ENCODE measurements around the gene IL1F10.

IL1F10 gene, protein sequence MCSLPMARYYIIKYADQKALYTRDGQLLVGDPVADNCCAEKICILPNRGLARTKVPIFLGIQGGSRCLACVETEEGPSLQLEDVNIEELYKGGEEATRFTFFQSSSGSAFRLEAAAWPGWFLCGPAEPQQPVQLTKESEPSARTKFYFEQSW

DNA sequence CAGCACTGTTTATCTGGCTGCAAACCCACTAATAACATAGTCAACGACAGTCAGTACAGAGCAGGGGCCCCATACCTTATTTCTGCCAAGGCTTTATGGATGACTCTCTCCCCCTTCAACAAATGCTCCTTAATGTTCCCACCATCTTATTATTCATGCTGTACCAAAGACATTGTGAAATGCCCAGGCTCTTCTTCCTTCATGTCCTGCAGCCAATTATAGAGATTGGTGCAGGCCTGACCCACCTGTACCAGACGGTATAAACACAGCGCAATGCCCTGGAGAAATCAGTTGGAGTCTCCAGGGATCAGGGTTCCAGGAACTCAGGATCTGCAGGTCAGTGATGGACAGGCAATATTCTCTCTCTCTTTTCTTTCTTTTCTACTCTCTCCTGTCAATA is at the start of gene IL1F10:
Gene IL1F10, plus strand, starts transcription at position 290 of the 400 bp plus-strand sequence. CDS start 4,769 bp downstream, outside the sequence.
- Histone ChIP-seq H3K9ac (ENCODE audit: low read length in 5 of 5) (no peak within 1 kb of the TSS), H3K27ac (ENCODE audit: low read depth, low read length) (no peak within 1 kb of the TSS), H3K27me3 (ENCODE audit: control insufficient read depth in 5 of 5, insufficient read depth in 4 of 5, low read length in 5 of 5) (peaks cover 0 to under 1% (median 0%) of the 10 kb centered on the region in 5 donors), H3K4me3 (ENCODE audit: low read depth in 1 of 5, low read length in 5 of 5) (no peak within 1 kb of the TSS), H3K9me3 (ENCODE audit: control insufficient read depth in 5 of 5, low read length in 5 of 5) (no peaks in the 10 kb centered on the region), H3K4me1 (ENCODE audit: control insufficient read depth in 5 of 5, insufficient read depth in 5 of 5, low read length in 5 of 5) (no peaks in the 10 kb centered on the region), H3K36me3 (ENCODE audit: control insufficient read depth in 5 of 5, insufficient read depth in 5 of 5, low read length in 5 of 5) (no peaks in the 10 kb centered on the region)

DNA sequence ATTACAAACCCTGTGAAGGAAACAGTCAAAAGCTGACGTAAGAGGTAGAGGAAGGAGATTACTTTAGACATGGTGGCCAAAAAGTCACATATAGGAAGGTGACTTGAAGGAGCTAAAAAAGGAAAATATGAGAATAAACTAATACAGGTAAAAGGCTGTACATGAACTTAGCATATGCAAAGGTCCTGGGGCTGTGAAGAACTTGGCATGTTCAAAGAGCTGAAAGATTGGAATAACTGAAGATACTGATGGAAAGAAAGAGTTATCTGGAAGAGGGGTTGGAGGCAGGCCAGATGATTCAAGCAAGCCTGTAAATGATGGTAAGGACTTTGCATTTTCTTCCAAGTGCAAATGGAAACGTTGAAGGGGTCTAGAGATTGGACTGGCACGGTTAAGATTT is 49.3 kb upstream of the IL1F10 start:
- H3K27me3 ChIP-seq (ENCODE audit: control insufficient read depth in 5 of 5, insufficient read depth in 4 of 5, low read length in 5 of 5): peaks cover 0 to 4% (median 0%) of the 10 kb centered on the region in 5 donors
- no peak overlapping the region for H3K9ac ChIP-seq (ENCODE audit: low read length in 5 of 5)
- H3K36me3 ChIP-seq (ENCODE audit: control insufficient read depth in 5 of 5, insufficient read depth in 5 of 5, low read length in 5 of 5): no peaks in the 10 kb centered on the region
- no peaks in the 10 kb centered on the region for H3K4me1 ChIP-seq (ENCODE audit: control insufficient read depth in 5 of 5, insufficient read depth in 5 of 5, low read length in 5 of 5)
- no peak overlapping the region for H3K27ac ChIP-seq (ENCODE audit: low read depth, low read length)
- H3K4me3 ChIP-seq (ENCODE audit: low read depth in 1 of 5, low read length in 5 of 5): no peak overlapping the region
- no peaks in the 10 kb centered on the region for H3K9me3 ChIP-seq (ENCODE audit: control insufficient read depth in 5 of 5, low read length in 5 of 5)

DNA sequence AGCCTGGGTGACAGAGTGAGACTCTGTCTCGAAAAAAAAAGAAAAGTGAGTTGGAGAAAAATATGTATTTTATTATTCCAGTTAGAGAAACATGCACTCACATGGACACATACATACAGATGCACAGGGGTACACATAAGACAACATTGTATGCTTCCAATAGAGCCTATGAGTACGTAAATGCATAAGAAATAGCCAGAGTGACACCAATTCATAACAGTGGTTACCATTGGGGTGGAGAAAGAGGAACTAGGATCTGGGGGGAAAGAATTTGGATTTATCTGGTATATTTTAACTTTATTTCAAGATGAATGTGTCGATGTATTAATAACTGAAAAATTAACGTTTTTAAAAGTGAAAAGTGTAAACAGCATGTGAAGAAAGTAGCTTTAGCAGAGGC is 46.5 kb upstream of the IL1F10 start:
- H3K27ac ChIP-seq (ENCODE audit: low read depth, low read length): no peak overlapping the region
- no peak overlapping the region for H3K9ac ChIP-seq (ENCODE audit: low read length in 5 of 5)
- no peaks in the 10 kb centered on the region for H3K36me3 ChIP-seq (ENCODE audit: control insufficient read depth in 5 of 5, insufficient read depth in 5 of 5, low read length in 5 of 5)
- H3K9me3 ChIP-seq (ENCODE audit: control insufficient read depth in 5 of 5, low read length in 5 of 5): no peaks in the 10 kb centered on the region
- peaks cover 0 to 4% (median 0%) of the 10 kb centered on the region in 5 donors for H3K27me3 ChIP-seq (ENCODE audit: control insufficient read depth in 5 of 5, insufficient read depth in 4 of 5, low read length in 5 of 5)
- H3K4me1 ChIP-seq (ENCODE audit: control insufficient read depth in 5 of 5, insufficient read depth in 5 of 5, low read length in 5 of 5): no peaks in the 10 kb centered on the region
- no peak overlapping the region for H3K4me3 ChIP-seq (ENCODE audit: low read depth in 1 of 5, low read length in 5 of 5)

DNA sequence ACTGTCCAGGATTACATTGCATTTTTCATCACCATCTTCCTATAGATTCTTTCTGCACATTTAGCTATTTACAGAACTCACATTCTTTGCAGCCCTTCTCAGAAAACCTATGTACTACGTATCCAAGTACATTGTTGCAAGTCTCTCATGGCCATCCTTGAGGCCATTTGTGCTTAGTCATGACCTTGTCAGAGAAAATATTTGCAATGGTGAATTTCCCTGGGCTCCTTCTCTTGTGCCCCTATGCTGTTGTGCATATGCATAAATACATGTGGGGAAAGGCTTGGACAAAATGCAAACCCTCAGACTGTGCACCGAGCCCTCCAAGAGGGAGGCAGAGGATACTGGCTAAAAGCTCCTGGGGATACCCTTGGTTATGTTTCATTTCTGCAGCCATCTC is 43.0 kb upstream of the IL1F10 start:
- H3K36me3 ChIP-seq (ENCODE audit: control insufficient read depth in 5 of 5, insufficient read depth in 5 of 5, low read length in 5 of 5): no peaks in the 10 kb centered on the region
- H3K27ac ChIP-seq (ENCODE audit: low read depth, low read length): no peak overlapping the region
- no peak overlapping the region for H3K9ac ChIP-seq (ENCODE audit: low read length in 5 of 5)
- no peak overlapping the region for H3K4me3 ChIP-seq (ENCODE audit: low read depth in 1 of 5, low read length in 5 of 5)
- no peaks in the 10 kb centered on the region for H3K9me3 ChIP-seq (ENCODE audit: control insufficient read depth in 5 of 5, low read length in 5 of 5)
- peaks cover 0 to 4% (median 0%) of the 10 kb centered on the region in 5 donors for H3K27me3 ChIP-seq (ENCODE audit: control insufficient read depth in 5 of 5, insufficient read depth in 4 of 5, low read length in 5 of 5)
- H3K4me1 ChIP-seq (ENCODE audit: control insufficient read depth in 5 of 5, insufficient read depth in 5 of 5, low read length in 5 of 5): no peaks in the 10 kb centered on the region

DNA sequence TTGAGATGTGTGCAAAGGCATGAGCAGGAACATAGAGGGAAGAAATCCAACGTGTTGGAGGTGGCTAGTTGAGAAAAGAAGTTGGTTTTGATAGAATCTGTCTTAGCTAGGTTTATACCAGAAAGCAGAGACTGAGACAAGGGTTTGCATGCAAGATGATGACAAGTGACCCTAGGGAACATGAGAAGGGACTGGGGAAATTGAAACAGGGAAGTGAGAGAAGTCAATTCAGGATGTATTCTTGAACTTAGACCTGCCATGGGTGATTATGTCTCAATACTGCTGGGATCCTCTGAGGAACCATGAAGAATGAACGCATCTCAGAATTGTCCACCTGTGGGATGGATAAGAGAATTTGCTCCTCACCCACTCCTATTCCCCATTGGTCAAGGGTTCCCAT is 42.0 kb upstream of the IL1F10 start:
- H3K4me1 ChIP-seq (ENCODE audit: control insufficient read depth in 5 of 5, insufficient read depth in 5 of 5, low read length in 5 of 5): no peaks in the 10 kb centered on the region
- no peak overlapping the region for H3K9ac ChIP-seq (ENCODE audit: low read length in 5 of 5)
- H3K27ac ChIP-seq (ENCODE audit: low read depth, low read length): no peak overlapping the region
- no peaks in the 10 kb centered on the region for H3K9me3 ChIP-seq (ENCODE audit: control insufficient read depth in 5 of 5, low read length in 5 of 5)
- no peaks in the 10 kb centered on the region for H3K36me3 ChIP-seq (ENCODE audit: control insufficient read depth in 5 of 5, insufficient read depth in 5 of 5, low read length in 5 of 5)
- peaks cover 0 to 4% (median 0%) of the 10 kb centered on the region in 5 donors for H3K27me3 ChIP-seq (ENCODE audit: control insufficient read depth in 5 of 5, insufficient read depth in 4 of 5, low read length in 5 of 5)
- no peak overlapping the region for H3K4me3 ChIP-seq (ENCODE audit: low read depth in 1 of 5, low read length in 5 of 5)

DNA sequence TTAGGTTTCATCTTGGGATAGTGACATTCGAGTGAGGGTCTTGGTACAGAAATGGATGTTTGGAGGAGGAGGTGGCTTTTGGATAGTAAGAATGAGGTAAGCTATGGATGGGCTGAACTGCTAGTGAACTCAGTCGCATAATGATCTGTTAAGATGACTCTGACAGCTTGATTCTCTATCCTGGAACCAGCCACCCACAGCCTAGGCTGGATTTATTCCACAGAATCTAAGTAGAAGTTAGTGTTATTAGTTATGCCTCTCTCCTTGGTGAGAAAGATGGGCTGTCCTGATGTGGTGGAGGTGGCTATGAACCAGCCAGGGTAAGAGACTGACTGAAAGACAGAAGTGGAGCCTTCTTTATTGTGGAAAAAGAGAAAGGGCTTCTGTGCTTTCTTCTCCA is 40.1 kb upstream of the IL1F10 start:
- H3K4me1 ChIP-seq (ENCODE audit: control insufficient read depth in 5 of 5, insufficient read depth in 5 of 5, low read length in 5 of 5): no peaks in the 10 kb centered on the region

DNA sequence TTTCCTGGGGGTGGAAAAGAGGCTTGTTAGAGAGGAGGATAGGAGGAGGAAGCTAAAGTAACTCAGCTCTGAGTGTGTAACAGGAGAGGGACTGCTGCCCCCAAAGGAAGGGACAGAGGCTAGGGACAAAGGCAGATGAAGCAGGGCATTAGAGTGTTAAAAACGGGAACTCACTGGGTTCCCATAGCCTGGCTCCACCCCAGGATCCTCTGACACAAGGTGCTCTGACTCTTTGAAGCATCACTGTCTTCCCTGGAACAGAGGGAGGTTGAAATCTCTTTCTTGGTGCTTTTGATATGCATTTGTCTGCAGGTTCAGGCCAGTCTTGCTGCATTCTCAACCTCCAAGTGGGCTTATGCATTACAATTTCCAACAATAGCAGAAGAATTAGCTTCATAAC is 39.7 kb upstream of the IL1F10 start:
- Histone ChIP-seq H3K36me3 (ENCODE audit: control insufficient read depth in 5 of 5, insufficient read depth in 5 of 5, low read length in 5 of 5) (no peaks in the 10 kb centered on the region), H3K9ac (ENCODE audit: low read length in 5 of 5) (no peak overlapping the region), H3K27me3 (ENCODE audit: control insufficient read depth in 5 of 5, insufficient read depth in 4 of 5, low read length in 5 of 5) (peaks cover 0 to 4% (median 0%) of the 10 kb centered on the region in 5 donors), H3K4me1 (ENCODE audit: control insufficient read depth in 5 of 5, insufficient read depth in 5 of 5, low read length in 5 of 5) (no peaks in the 10 kb centered on the region), H3K27ac (ENCODE audit: low read depth, low read length) (no peak overlapping the region), H3K9me3 (ENCODE audit: control insufficient read depth in 5 of 5, low read length in 5 of 5) (no peaks in the 10 kb centered on the region), H3K4me3 (ENCODE audit: low read depth in 1 of 5, low read length in 5 of 5) (no peak overlapping the region)

More for the DNA sequence above, 40.1 kb upstream of the IL1F10 start:
- Histone ChIP-seq H3K27ac (ENCODE audit: low read depth, low read length) (no peak overlapping the region), H3K9me3 (ENCODE audit: control insufficient read depth in 5 of 5, low read length in 5 of 5) (no peaks in the 10 kb centered on the region), H3K27me3 (ENCODE audit: control insufficient read depth in 5 of 5, insufficient read depth in 4 of 5, low read length in 5 of 5) (peaks cover 0 to 4% (median 0%) of the 10 kb centered on the region in 5 donors), H3K4me3 (ENCODE audit: low read depth in 1 of 5, low read length in 5 of 5) (no peak overlapping the region), H3K9ac (ENCODE audit: low read length in 5 of 5) (no peak overlapping the region), H3K36me3 (ENCODE audit: control insufficient read depth in 5 of 5, insufficient read depth in 5 of 5, low read length in 5 of 5) (no peaks in the 10 kb centered on the region)

DNA sequence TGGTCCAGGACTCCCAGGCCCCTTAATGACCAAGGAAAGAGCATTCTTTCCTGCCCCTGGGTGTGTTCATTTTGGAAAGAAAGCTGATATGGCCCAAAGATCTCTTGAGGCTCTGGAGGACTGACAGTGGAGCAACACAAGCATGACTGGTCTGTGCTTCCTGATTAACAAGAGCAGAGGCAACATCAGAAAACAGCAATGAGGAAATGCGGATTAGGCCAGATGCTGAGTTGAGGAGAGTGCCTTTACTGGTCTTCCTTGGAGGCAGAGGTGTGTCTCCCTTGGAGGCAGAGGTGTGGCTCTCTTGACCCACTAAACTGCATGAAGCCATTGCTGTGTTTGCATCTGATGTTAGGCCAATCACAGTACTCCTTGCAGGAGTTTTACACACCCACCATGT is 35.0 kb upstream of the IL1F10 start:
- Histone ChIP-seq H3K36me3 (ENCODE audit: control insufficient read depth in 5 of 5, insufficient read depth in 5 of 5, low read length in 5 of 5) (no peaks in the 10 kb centered on the region), H3K9ac (ENCODE audit: low read length in 5 of 5) (no peak overlapping the region), H3K4me1 (ENCODE audit: control insufficient read depth in 5 of 5, insufficient read depth in 5 of 5, low read length in 5 of 5) (no peaks in the 10 kb centered on the region), H3K4me3 (ENCODE audit: low read depth in 1 of 5, low read length in 5 of 5) (no peak overlapping the region), H3K27me3 (ENCODE audit: control insufficient read depth in 5 of 5, insufficient read depth in 4 of 5, low read length in 5 of 5) (peaks cover 0 to 4% (median 2%) of the 10 kb centered on the region in 5 donors), H3K27ac (ENCODE audit: low read depth, low read length) (no peak overlapping the region), H3K9me3 (ENCODE audit: control insufficient read depth in 5 of 5, low read length in 5 of 5) (no peaks in the 10 kb centered on the region)

DNA sequence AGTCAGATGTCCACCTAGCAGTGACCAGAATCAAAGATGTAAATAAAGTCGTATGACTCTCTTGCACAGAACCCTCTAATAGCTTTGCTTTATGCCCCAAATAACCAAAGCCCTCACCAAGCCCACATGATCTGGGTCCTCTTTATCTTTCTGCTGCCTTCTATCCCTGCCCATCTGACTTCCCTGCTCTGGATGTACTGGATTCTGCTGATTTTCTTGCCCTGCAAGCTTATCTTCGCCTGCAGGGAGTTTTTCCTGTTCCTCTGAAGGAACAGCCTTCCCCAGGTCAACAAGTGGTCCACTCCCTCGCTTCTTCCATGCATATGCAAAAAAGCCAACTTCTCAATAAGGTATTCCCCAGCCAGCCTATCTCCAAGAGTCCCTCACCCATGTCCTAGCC is 33.8 kb upstream of the IL1F10 start:
- Histone ChIP-seq H3K4me3 (ENCODE audit: low read depth in 1 of 5, low read length in 5 of 5) (no peak overlapping the region), H3K27ac (ENCODE audit: low read depth, low read length) (no peak overlapping the region), H3K9me3 (ENCODE audit: control insufficient read depth in 5 of 5, low read length in 5 of 5) (no peaks in the 10 kb centered on the region), H3K36me3 (ENCODE audit: control insufficient read depth in 5 of 5, insufficient read depth in 5 of 5, low read length in 5 of 5) (no peaks in the 10 kb centered on the region), H3K4me1 (ENCODE audit: control insufficient read depth in 5 of 5, insufficient read depth in 5 of 5, low read length in 5 of 5) (no peaks in the 10 kb centered on the region), H3K27me3 (ENCODE audit: control insufficient read depth in 5 of 5, insufficient read depth in 4 of 5, low read length in 5 of 5) (peaks cover 0 to 4% (median 2%) of the 10 kb centered on the region in 5 donors), H3K9ac (ENCODE audit: low read length in 5 of 5) (no peak overlapping the region)

DNA sequence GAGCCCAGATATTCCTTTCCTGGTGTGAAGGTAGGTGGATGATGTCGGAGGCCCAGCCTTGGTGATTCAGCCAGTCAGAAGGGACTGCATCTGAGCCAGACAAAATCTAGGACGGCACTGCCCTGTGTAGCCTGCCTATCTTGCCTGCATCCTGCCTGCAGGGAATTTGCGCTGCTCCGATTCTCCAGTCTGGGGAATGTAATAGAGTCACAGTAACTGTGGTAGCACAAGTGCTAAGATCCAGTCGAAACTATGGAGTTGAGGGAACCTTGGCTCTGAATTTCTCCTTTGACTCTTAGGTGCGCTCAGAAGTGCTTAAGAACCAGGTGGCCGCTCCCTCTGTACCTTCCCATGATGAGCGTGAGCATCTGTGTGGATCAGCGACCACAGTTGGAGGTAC is 31.0 kb upstream of the IL1F10 start:
- no peak overlapping the region for H3K27ac ChIP-seq (ENCODE audit: low read depth, low read length)
- H3K27me3 ChIP-seq (ENCODE audit: control insufficient read depth in 5 of 5, insufficient read depth in 4 of 5, low read length in 5 of 5): peaks cover 0 to 4% (median 2%) of the 10 kb centered on the region in 5 donors
- no peaks in the 10 kb centered on the region for H3K36me3 ChIP-seq (ENCODE audit: control insufficient read depth in 5 of 5, insufficient read depth in 5 of 5, low read length in 5 of 5)
- no peaks in the 10 kb centered on the region for H3K4me1 ChIP-seq (ENCODE audit: control insufficient read depth in 5 of 5, insufficient read depth in 5 of 5, low read length in 5 of 5)
- H3K9me3 ChIP-seq (ENCODE audit: control insufficient read depth in 5 of 5, low read length in 5 of 5): no peaks in the 10 kb centered on the region
- H3K4me3 ChIP-seq (ENCODE audit: low read depth in 1 of 5, low read length in 5 of 5): no peak overlapping the region
- H3K9ac ChIP-seq (ENCODE audit: low read length in 5 of 5): no peak overlapping the region
